Measurements from ENCODE around the gene PLAGL1. TPM values are rescaled to one million over a fixed set of nuclear protein-coding genes. Genes with fewer than 3 reads are reported as not detected.

Gene PLAGL1
- total RNA-seq, 4 donors from 2014 or later: 14.2 to 25.4 (median 15.8) TPM

- H3K4me3 ChIP-seq: no peak overlapping the region
- intact Hi-C loops (cut with DNase I): no loop called here
- no peak for DNase-seq
- no peaks in the 10 kb centered on the region for H3K9me3 ChIP-seq
- H3K4me1 ChIP-seq: peaks cover 0 to 15% (median 0%) of the 10 kb centered on the region in 3 donors
- no peaks in the 10 kb centered on the region for H3K27me3 ChIP-seq
- TF ChIP-seq POLR2A (IDR thresholded peaks at IDR 0.05): no peak
- no peak for TF ChIP-seq CTCF (IDR thresholded peaks at IDR 0.05)
- H3K27ac ChIP-seq: no peak overlapping the region
- 75 to 77% methylated on average over 6 of the region's 6 CpGs for WGBS, 2 donors
- peaks cover 0 to 4% (median 0%) of the 10 kb centered on the region in 3 donors for H3K36me3 ChIP-seq
These were observed 37.4 kb downstream of the PLAGL1 start for GRCh38 chr6:143970456-143971218.

- no peak for DNase-seq
- TF ChIP-seq POLR2A (IDR thresholded peaks at IDR 0.05) (no peak), CTCF (IDR thresholded peaks at IDR 0.05) (no peak)
- Histone ChIP-seq H3K27me3 (no peaks in the 10 kb centered on the region), H3K27ac (no peak overlapping the region), H3K9me3 (no peaks in the 10 kb centered on the region), H3K4me3 (no peak overlapping the region), H3K36me3 (peaks cover 0 to 20% (median 0%) of the 10 kb centered on the region in 3 donors), H3K4me1 (peaks cover 0 to 26% (median 0%) of the 10 kb centered on the region in 3 donors)
- intact Hi-C loops (cut with DNase I): no loop called here
- 45 to 50% methylated on average over 2 of the region's 2 CpGs for WGBS, 2 donors
These were observed 39.0 kb downstream of the PLAGL1 start for GRCh38 chr6:143969077-143969476.

GRCh38 chr6:143967706-143968376 is 40.2 kb downstream of the PLAGL1 start:
- no peaks in the 10 kb centered on the region for H3K27me3 ChIP-seq
- DNase-seq: no peak
- intact Hi-C loops (cut with DNase I): no loop called here
- peaks cover 0 to 20% (median 0%) of the 10 kb centered on the region in 3 donors for H3K36me3 ChIP-seq
- H3K27ac ChIP-seq: no peak overlapping the region
- peaks cover 0 to 32% (median 0%) of the 10 kb centered on the region in 3 donors for H3K4me1 ChIP-seq
- H3K9me3 ChIP-seq: no peaks in the 10 kb centered on the region
- H3K4me3 ChIP-seq: no peak overlapping the region
- TF ChIP-seq CTCF (IDR thresholded peaks at IDR 0.05) (no peak), POLR2A (IDR thresholded peaks at IDR 0.05) (no peak)
- WGBS, 2 donors: 56 to 63% methylated on average over 5 of the region's 5 CpGs

GRCh38 chr6:143966312-143966711 is 41.7 kb downstream of the PLAGL1 start:
- intact Hi-C loops (cut with DNase I): no loop called here
- H3K36me3 ChIP-seq: peaks cover 0 to 20% (median 0%) of the 10 kb centered on the region in 3 donors
- peaks cover 0 to 44% (median 0%) of the 10 kb centered on the region in 3 donors for H3K4me1 ChIP-seq
- no peak for TF ChIP-seq CTCF (IDR thresholded peaks at IDR 0.05)
- TF ChIP-seq POLR2A (IDR thresholded peaks at IDR 0.05): no peak
- H3K27ac ChIP-seq: no peak overlapping the region
- no peaks in the 10 kb centered on the region for H3K9me3 ChIP-seq
- no peak overlapping the region for H3K4me3 ChIP-seq
- no peak for DNase-seq
- WGBS, 2 donors: 55 to 76% methylated on average over 1 of the region's 1 CpG
- no peaks in the 10 kb centered on the region for H3K27me3 ChIP-seq
